ENCODE data around the gene BRMS1. TPM values are rescaled to one million over a fixed set of nuclear protein-coding genes. Genes with fewer than 3 reads are reported as not detected.

The BRMS1 gene
- total and polyA plus RNA-seq, 10 of the 15 experiments (the other 5 are each of a cell fraction or from before 2014, with no cell fraction given), result 2.1 to 85.3 (median 48.5) TPM

GRCh38 chr11:66330931-66331330 lies 14.0 kb downstream of the BRMS1 start (continued):
- TF ChIP-seq ZBTB40 (IDR thresholded peaks at IDR 0.05; ENCODE audit: borderline replicate concordance), result no peak
- TF ChIP-seq ZNF207 (IDR thresholded peaks at IDR 0.05; ENCODE audit: borderline replicate concordance), result no peak
- TF ChIP-seq ZNF622 (IDR thresholded peaks at IDR 0.05), result no peak
- no peak for TF ChIP-seq HDAC6 (IDR thresholded peaks at IDR 0.05; ENCODE audit: unreplicated experiment)
- no peak for TF ChIP-seq RCOR1 (conservative IDR thresholded peaks at IDR 0.05; ENCODE audit: low read depth, low read length)
- TF ChIP-seq ETV6 (conservative IDR thresholded peaks at IDR 0.05 in 1 of 2, IDR thresholded peaks at IDR 0.05 in 1 of 2; ENCODE audit: borderline replicate concordance in 1 of 2, low read depth in 1 of 2), result no peak

GRCh38 chr11:66329165-66329673 lies 15.7 kb downstream of the BRMS1 start:
- FAIRE-seq, result no peak
- no TSS peak for BruUV-seq (replicated peaks)
- in situ Hi-C loops (cut with MboI), result no loop called here
- RAD21 ChIA-PET (ENCODE audit: unreplicated experiment), result interaction anchor here (0.9 to 3.0 kb wide), 3 partner anchors 17 to 57 kb away, joined by 4 to 26 read pairs (median 19); no protein-coding TSS in a partner anchor
- DNase-seq (ENCODE audit: low read depth, low spot score), result no peak
- Histone ChIP-seq H3K79me2 (ENCODE audit: control insufficient read depth, insufficient read depth, low read length) (no peaks in the 10 kb centered on the region), H3K4me1 (ENCODE audit: control insufficient read depth, insufficient read depth, low read length) (peaks cover 10% of the 10 kb centered on the region; the same call in 1 of the 2 replicates), H3K27ac (ENCODE audit: control insufficient read depth, insufficient read depth) (no peak overlapping the region), H4K20me1 (ENCODE audit: control insufficient read depth, insufficient read depth) (no peaks in the 10 kb centered on the region), H3K9me3 (replicated peaks; ENCODE audit: control insufficient read depth, insufficient read depth, low read length) (no peaks in the 10 kb centered on the region), H2AFZ (ENCODE audit: control insufficient read depth, low read depth, low read length) (no peak overlapping the region), H3K4me3 (no peak overlapping the region), H3K36me3 (ENCODE audit: control insufficient read depth in 2 of 2, insufficient read depth in 2 of 2, low read length in 1 of 2) (no peaks in the 10 kb centered on the region), H3K4me2 (ENCODE audit: control insufficient read depth, insufficient read depth) (no peak overlapping the region), H3K27me3 (replicated peaks in 1 of 2; ENCODE audit: control insufficient read depth in 2 of 2, insufficient read depth in 2 of 2, low read length in 1 of 2) (no peaks in the 10 kb centered on the region), H3K9ac (ENCODE audit: control insufficient read depth, insufficient read depth, low read length) (no peak overlapping the region)
- intact Hi-C loops (cut with micrococcal nuclease; ENCODE audit: unreplicated experiment), result loop anchor here (2.0 kb wide), 1 partner anchor 106 kb away; no protein-coding TSS in a partner anchor
- CTCF ChIA-PET, result interaction anchor here (0.6 to 5.7 kb wide), 7 partner anchors 18 to 326 kb away, joined by 3 to 96 read pairs (median 3); partner anchors contain the start of gene BANF1
- SMC1A ChIA-PET (ENCODE audit: uncharacterized antibody, unreplicated experiment), result interaction anchor here (0.8 to 3.9 kb wide), 5 partner anchors 8 to 57 kb away, joined by 3 to 33 read pairs (median 4); no protein-coding TSS in a partner anchor
- TF ChIP-seq NR2F1 (conservative IDR thresholded peaks at IDR 0.05) (no peak), FOXK2 (IDR thresholded peaks at IDR 0.05) (no peak), PBX3 (IDR thresholded peaks at IDR 0.05; ENCODE audit: insufficient replicate concordance, low read depth, low read length) (no peak), SRF (IDR thresholded peaks at IDR 0.05; ENCODE audit: low read depth in 2 of 2, low read length in 2 of 2) (no peak), BCL3 (IDR thresholded peaks at IDR 0.05; ENCODE audit: borderline replicate concordance, insufficient read depth, low read depth, low read length, poor library complexity, severe bottlenecking) (no peak), CHD1 (IDR thresholded peaks at IDR 0.05; ENCODE audit: low read depth, low read length) (no peak)
- WGBS (ENCODE audit: insufficient coverage, insufficient replicate concordance, low lambda C conversion rate, missing lambda C conversion rate), result 46% methylated on average over 3 of the region's 3 CpGs
- ATAC-seq, result no peak
- POLR2A ChIA-PET, result no interaction called here

Measured in GM12878 (cell line).